ENCODE results near the gene RPL7A. TPM values are rescaled to one million over a fixed set of nuclear protein-coding genes. Genes with fewer than 3 reads are reported as not detected.
"Not testable (repeated sequence)": the region's sequence is repeated elsewhere in the genome, so short reads cannot be mapped to it uniquely, and the experiment has no call there.

RPL7A gene
- total and polyA plus RNA-seq, 9 donors: 3,805 to 6,397 (median 4,279) TPM

DNA sequence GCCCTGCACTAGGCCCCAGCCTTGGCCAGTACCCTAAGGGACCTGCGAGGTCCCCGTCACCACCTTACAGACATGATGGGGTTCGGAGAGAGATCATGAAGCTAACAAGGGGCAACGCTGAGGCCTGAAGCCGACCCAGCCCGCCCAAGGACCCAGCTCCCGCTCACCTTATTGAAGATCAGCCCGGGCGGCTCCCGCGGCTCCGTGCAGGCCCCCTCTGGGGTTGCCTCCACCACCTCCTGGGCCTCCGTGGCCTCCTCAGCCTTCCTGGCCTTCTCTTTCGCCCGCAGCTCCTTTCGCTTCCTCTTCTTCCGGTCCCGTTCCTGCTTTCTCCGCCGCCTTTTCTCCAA, 15.7 kb upstream of the RPL7A start:
- Histone ChIP-seq H3K9me3 (no peaks in the 10 kb centered on the region), H3K4me1 (ENCODE audit: insufficient read depth) (peaks cover 5% of the 10 kb centered on the region), H3K27me3 (no peaks in the 10 kb centered on the region), H3K4me3 (no peak overlapping the region), H3K27ac (no peak overlapping the region), H3K36me3 (no peaks in the 10 kb centered on the region)
- 84 to 94% (median 90%) methylated on average over 20 of the region's 20 CpGs for WGBS, 3 donors
- TF ChIP-seq, protein P1, sequence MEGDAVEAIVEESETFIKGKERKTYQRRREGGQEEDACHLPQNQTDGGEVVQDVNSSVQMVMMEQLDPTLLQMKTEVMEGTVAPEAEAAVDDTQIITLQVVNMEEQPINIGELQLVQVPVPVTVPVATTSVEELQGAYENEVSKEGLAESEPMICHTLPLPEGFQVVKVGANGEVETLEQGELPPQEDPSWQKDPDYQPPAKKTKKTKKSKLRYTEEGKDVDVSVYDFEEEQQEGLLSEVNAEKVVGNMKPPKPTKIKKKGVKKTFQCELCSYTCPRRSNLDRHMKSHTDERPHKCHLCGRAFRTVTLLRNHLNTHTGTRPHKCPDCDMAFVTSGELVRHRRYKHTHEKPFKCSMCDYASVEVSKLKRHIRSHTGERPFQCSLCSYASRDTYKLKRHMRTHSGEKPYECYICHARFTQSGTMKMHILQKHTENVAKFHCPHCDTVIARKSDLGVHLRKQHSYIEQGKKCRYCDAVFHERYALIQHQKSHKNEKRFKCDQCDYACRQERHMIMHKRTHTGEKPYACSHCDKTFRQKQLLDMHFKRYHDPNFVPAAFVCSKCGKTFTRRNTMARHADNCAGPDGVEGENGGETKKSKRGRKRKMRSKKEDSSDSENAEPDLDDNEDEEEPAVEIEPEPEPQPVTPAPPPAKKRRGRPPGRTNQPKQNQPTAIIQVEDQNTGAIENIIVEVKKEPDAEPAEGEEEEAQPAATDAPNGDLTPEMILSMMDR (IDR thresholded peaks at IDR 0.05): no peak
- no peak for TF ChIP-seq POLR2A (IDR thresholded peaks at IDR 0.05)
- TF ChIP-seq EP300 (IDR thresholded peaks at IDR 0.05): no peak
- DNase-seq: peak in 1 of 5 donors; percentile 32
- intact Hi-C loops (cut with DNase I): loop anchor here in 2 of 4 donors (5.0 kb wide), 2 partner anchors 145 to 150 kb away; no protein-coding TSS in a partner anchor

DNA sequence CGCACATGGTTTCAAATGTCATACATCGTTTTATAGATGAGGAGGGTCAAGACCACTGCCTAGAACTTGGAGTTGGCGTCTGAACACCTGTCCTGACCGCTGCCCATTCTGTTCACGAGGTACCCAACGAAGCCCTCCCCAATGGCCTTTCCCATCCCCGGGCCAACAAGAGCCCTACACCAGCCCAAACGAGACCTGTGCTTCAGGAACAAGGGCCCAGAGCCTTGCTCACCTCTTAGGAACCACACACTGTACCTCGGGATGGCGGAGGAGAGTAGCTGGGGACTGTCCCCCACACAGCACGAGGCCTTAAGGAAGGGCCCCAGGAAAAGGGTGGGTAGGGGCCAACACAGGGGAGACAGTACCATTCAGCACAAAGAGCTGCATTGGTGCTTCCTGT, 15.0 kb upstream of the RPL7A start:
- H3K4me3 ChIP-seq: no peak overlapping the region
- intact Hi-C loops (cut with DNase I): loop anchor here in 2 of 4 donors (5.0 kb wide), 2 partner anchors 146 to 151 kb away; no protein-coding TSS in a partner anchor
- WGBS, 3 donors: 90 to 93% (median 90%) methylated on average over 11 of the region's 11 CpGs
- H3K27ac ChIP-seq: no peak overlapping the region
- no peaks in the 10 kb centered on the region for H3K36me3 ChIP-seq
- peak in 1 of 5 donors; percentile 15 for DNase-seq
- TF ChIP-seq EP300 (IDR thresholded peaks at IDR 0.05): no peak
- TF ChIP-seq POLR2A (IDR thresholded peaks at IDR 0.05): no peak
- TF ChIP-seq, protein P1 (IDR thresholded peaks at IDR 0.05): no peak
- no peaks in the 10 kb centered on the region for H3K27me3 ChIP-seq
- H3K4me1 ChIP-seq (ENCODE audit: insufficient read depth): peaks cover 5% of the 10 kb centered on the region
- H3K9me3 ChIP-seq: no peaks in the 10 kb centered on the region

DNA sequence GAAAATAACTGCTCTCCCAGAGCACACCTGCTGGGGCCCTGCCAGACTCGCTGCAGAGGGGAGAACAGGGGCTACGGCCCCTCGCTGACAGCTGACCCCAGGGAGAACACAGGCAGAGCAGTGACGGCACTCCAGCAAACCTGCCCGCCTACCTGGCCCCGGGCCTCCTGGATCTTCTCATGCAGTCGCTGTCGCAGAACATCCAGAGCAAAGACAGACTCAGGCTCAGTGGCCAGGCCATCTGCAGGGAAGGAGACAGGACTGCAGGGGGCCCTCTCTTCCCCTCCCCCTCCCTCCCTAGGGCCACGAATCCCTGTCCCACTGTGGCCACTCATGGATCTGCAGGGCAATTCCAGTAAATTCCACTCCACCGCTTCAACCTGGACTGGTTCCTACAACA, 14.5 kb upstream of the RPL7A start:
- Histone ChIP-seq H3K36me3 (no peaks in the 10 kb centered on the region), H3K4me1 (ENCODE audit: insufficient read depth) (peaks cover 5% of the 10 kb centered on the region), H3K9me3 (no peaks in the 10 kb centered on the region), H3K4me3 (no peak overlapping the region), H3K27ac (no peak overlapping the region), H3K27me3 (no peaks in the 10 kb centered on the region)
- intact Hi-C loops (cut with DNase I): loop anchor here in 2 of 4 donors (5.0 kb wide), 2 partner anchors 146 to 151 kb away; no protein-coding TSS in a partner anchor
- DNase-seq: peak in 1 of 5 donors; percentile 37
- TF ChIP-seq, protein P1 (IDR thresholded peaks at IDR 0.05): no peak
- TF ChIP-seq EP300 (IDR thresholded peaks at IDR 0.05) (no peak), POLR2A (IDR thresholded peaks at IDR 0.05) (no peak)
- WGBS, 3 donors: 84 to 89% (median 89%) methylated on average over 10 of the region's 10 CpGs

DNA sequence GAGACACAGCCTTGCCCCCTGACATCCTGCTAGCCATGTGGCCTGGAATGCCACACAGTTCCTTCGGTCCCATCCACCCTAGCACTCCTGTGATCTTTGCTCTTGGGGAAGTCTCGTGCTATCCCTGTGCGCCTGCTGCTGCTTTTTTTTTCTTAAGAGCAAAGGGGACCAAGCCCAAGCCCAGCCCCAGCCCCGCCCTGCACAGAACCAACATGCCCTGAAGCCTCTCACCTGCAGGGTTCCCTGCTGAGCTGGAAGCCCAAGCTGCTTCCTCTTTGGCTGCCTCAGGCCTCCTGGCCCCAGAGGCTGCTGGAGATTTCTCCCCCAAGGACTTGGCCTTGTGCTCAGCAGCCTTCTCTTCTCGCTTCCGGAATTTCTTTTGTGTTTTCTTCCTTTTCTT, 13.9 kb upstream of the RPL7A start:
- Histone ChIP-seq H3K9me3 (no peaks in the 10 kb centered on the region), H3K4me1 (ENCODE audit: insufficient read depth) (peaks cover 5% of the 10 kb centered on the region), H3K36me3 (no peaks in the 10 kb centered on the region), H3K27ac (no peak overlapping the region), H3K4me3 (no peak overlapping the region), H3K27me3 (no peaks in the 10 kb centered on the region)
- intact Hi-C loops (cut with DNase I): loop anchor here in 2 of 4 donors (5.0 kb wide), 2 partner anchors 147 to 152 kb away; no protein-coding TSS in a partner anchor
- 87 to 93% (median 88%) methylated on average over 6 of the region's 6 CpGs for WGBS, 3 donors
- TF ChIP-seq, protein P1 (IDR thresholded peaks at IDR 0.05): no peak
- TF ChIP-seq POLR2A (IDR thresholded peaks at IDR 0.05) (no peak), EP300 (IDR thresholded peaks at IDR 0.05) (no peak)
- peak in 1 of 5 donors; percentile 25 for DNase-seq

DNA sequence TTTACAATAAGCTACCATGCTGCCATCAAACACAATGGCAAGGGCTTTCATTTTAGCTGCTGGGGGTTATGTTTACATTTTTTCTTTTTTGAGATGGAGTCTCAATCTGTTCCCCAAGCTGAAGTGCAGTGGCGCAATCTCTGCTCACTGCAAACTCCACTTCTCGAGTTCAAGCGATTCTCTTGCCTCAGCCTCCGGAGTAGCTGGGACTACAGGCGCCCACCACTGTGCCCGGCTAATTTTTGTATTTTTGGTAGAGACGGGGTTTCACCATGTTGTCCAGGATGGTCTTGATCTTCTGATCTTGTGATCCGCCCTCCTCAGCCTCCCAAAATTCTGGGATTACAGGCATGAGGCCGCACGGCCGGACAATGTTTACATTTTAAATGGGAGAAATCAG, 13.1 kb upstream of the RPL7A start:
- H3K4me3 ChIP-seq: peak overlapping the region; percentile 85
- not testable (repeated sequence) for H3K4me1 ChIP-seq (ENCODE audit: insufficient read depth); H3K27ac ChIP-seq; H3K27me3 ChIP-seq; H3K9me3 ChIP-seq; H3K36me3 ChIP-seq
- intact Hi-C loops (cut with DNase I): loop anchor here in 2 of 4 donors (5.0 kb wide), 2 partner anchors 148 to 153 kb away; no protein-coding TSS in a partner anchor
- DNase-seq: peak in 1 of 5 donors; percentile 24
- 62 to 73% (median 64%) methylated on average over 11 of the region's 11 CpGs for WGBS, 3 donors
